Measurements from ENCODE around the gene CAVIN2.
"Not testable (repeated sequence)": the region's sequence is repeated elsewhere in the genome, so short reads cannot be mapped to it uniquely, and the experiment has no call there.

Gene CAVIN2

GRCh38 chr2:191797942-191798876 lies 48.7 kb downstream of the CAVIN2 start:
- no peak for DNase-seq

- DNase-seq, result no peak
Measured at GRCh38 chr2:191797500-191797899, 49.4 kb downstream of the CAVIN2 start.

- no peak for DNase-seq
Measured at GRCh38 chr2:191795715-191796114, 51.2 kb downstream of the CAVIN2 start.

- no peak for DNase-seq
Measured at GRCh38 chr2:191791953-191792560, 54.8 kb downstream of the CAVIN2 start.

GRCh38 chr2:191790737-191791136 lies 56.2 kb downstream of the CAVIN2 start:
- no peak for DNase-seq

GRCh38 chr2:191789796-191790195 lies 57.1 kb downstream of the CAVIN2 start:
- no peak for DNase-seq

GRCh38 chr2:191786694-191787093 lies 60.2 kb downstream of the CAVIN2 start:
- no peak for DNase-seq

GRCh38 chr2:191785651-191786050 lies 61.2 kb downstream of the CAVIN2 start:
- not testable (repeated sequence) for DNase-seq
